ENCODE results near the gene RBM5. TPM values are rescaled to one million over a fixed set of nuclear protein-coding genes. Genes with fewer than 3 reads are reported as not detected.
A peak's percentile ranks its signal among the peaks of the same experiment; 100 is the strongest.

Gene RBM5
- polyA plus RNA-seq, 1 donor (not counting 4 experiments of a cell fraction or from before 2014, with no cell fraction given) = 167 TPM

DNA sequence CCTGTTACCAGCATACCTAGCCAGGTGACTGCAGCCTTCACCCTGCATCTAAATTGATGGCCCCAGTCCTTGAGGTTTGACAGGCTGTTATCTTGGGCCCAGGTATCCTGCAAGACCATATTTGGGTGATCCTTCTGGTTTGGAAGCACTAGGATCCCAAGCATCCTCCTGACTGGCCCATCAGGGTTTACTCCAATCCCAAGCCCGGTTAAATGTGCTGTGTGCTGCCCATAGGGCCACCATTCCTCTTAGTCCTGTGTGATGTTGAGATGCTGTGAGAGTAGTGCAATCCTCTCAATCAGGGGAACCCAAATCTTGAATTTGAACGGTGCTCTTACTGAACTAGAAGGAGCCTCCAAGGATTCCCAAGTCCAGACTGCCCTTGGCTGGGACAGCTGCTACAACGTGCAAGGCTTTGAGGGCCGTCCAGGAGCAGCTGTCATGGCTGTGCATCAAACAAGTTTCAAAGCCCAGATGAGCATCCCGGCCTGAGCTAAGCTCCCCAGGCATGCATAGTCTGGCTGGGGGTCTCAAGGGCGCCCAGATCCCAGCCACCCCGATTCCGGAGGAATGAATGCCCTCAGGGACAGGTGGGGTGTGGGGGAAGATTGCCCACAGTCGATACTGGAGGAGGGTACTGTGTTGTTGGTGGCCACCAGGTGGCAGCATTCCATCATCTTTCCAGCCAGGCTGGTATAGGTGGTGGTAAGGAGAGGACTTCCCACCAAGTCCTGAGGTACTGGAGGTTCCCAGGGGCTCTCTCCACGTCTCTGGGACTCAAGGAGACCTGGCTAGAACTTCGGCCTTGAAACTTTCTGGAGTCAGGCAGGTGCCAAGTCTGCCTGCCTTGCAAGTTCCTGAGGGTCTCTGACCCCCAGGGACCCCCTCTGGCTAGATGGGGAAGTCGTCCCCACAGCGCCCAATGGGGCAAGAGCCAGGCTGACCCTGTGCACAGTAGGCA lies 32.6 kb downstream of the RBM5 start:
- H4K20me1 ChIP-seq (ENCODE audit: control insufficient read depth, extremely low read depth, insufficient read depth, low read length) = peaks cover 6% of the 10 kb centered on the region
- peaks cover 21% of the 10 kb centered on the region for H3K4me1 ChIP-seq (ENCODE audit: control insufficient read depth, extremely low read depth, insufficient read depth, low read length)
- TF ChIP-seq, protein P1, sequence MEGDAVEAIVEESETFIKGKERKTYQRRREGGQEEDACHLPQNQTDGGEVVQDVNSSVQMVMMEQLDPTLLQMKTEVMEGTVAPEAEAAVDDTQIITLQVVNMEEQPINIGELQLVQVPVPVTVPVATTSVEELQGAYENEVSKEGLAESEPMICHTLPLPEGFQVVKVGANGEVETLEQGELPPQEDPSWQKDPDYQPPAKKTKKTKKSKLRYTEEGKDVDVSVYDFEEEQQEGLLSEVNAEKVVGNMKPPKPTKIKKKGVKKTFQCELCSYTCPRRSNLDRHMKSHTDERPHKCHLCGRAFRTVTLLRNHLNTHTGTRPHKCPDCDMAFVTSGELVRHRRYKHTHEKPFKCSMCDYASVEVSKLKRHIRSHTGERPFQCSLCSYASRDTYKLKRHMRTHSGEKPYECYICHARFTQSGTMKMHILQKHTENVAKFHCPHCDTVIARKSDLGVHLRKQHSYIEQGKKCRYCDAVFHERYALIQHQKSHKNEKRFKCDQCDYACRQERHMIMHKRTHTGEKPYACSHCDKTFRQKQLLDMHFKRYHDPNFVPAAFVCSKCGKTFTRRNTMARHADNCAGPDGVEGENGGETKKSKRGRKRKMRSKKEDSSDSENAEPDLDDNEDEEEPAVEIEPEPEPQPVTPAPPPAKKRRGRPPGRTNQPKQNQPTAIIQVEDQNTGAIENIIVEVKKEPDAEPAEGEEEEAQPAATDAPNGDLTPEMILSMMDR (optimal IDR thresholded peaks at IDR 0.05 in 1 of 3, IDR thresholded peaks at IDR 0.05 in 1 of 3, conservative IDR thresholded peaks at IDR 0.05 in 1 of 3; ENCODE audit: extremely low read depth in 1 of 3, insufficient read depth in 2 of 3, low read length in 3 of 3) = peak in 2 of 3 experiments; percentile 72 to 90
- no peak for TF ChIP-seq EZH2 (IDR thresholded peaks at IDR 0.05; ENCODE audit: low read length)

DNA sequence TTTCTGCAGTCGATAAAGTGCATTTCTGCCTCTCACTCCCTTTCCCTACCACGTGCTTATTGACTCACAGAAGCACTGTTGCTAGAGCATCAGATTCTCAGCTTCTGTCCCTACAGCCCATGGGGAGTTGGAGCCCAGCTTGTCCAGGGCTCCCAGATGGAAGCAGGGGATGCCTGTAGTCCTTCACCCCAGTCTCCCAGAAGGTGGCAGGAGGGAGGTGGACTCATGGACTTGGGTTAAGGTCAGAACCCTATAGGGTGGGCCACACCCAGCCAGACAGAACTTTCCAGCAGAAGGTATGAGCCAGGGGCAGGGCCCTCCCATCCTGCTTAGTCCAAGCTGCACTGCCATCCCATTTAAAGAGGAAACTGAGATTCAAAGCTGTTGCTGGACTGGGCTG lies 33.4 kb downstream of the RBM5 start:
- FAIRE-seq (no peak), DNase-seq (ENCODE audit: low read depth, low spot score) (no peak)
- Histone ChIP-seq H3K27ac (ENCODE audit: control insufficient read depth, insufficient read depth, low read length) (no peak overlapping the region), H3K79me2 (ENCODE audit: control insufficient read depth, insufficient read depth, low read length) (no peaks in the 10 kb centered on the region), H3K9me1 (ENCODE audit: control insufficient read depth, extremely low read depth, insufficient read depth, low read length) (no peaks in the 10 kb centered on the region), H2AFZ (ENCODE audit: control insufficient read depth, low read length) (no peak overlapping the region), H3K4me3 (ENCODE audit: control insufficient read depth in 2 of 3, extremely low read depth in 1 of 3, insufficient read depth in 2 of 3, low read depth in 1 of 3, low read length in 3 of 3) (no peak overlapping the region), H3K4me2 (ENCODE audit: control insufficient read depth, extremely low read depth, insufficient read depth, low read depth, low read length) (no peak overlapping the region), H3K4me1 (ENCODE audit: control insufficient read depth, extremely low read depth, insufficient read depth, low read length) (peaks cover 21% of the 10 kb centered on the region), H3K36me3 (ENCODE audit: control insufficient read depth in 2 of 2, extremely low read depth in 1 of 2, insufficient read depth in 2 of 2, low read length in 2 of 2) (peaks cover 20% of the 10 kb centered on the region in 2 experiments), H4K20me1 (ENCODE audit: control insufficient read depth, extremely low read depth, insufficient read depth, low read length) (peaks cover 6% of the 10 kb centered on the region), H3K27me3 (ENCODE audit: control insufficient read depth, extremely low read depth, insufficient read depth, low read length) (no peaks in the 10 kb centered on the region), H3K9ac (ENCODE audit: control insufficient read depth, extremely low read depth, insufficient read depth, low read length) (no peak overlapping the region), H3K9me3 (ENCODE audit: control insufficient read depth, low read depth, low read length) (no peaks in the 10 kb centered on the region)
- TF ChIP-seq, protein P1 (optimal IDR thresholded peaks at IDR 0.05 in 1 of 3, IDR thresholded peaks at IDR 0.05 in 1 of 3, conservative IDR thresholded peaks at IDR 0.05 in 1 of 3; ENCODE audit: extremely low read depth in 1 of 3, insufficient read depth in 2 of 3, low read length in 3 of 3) = peak in 1 of 3 experiments; percentile 6
- TF ChIP-seq EZH2 (IDR thresholded peaks at IDR 0.05; ENCODE audit: low read length) = no peak
- dilution Hi-C loops (cut with MboI; ENCODE audit: extremely low pct_ligation_motif_present, low sequenced_read_pairs) = no loop called here

More for the DNA sequence above, 32.6 kb downstream of the RBM5 start:
- peak; percentile 53 for DNase-seq (ENCODE audit: low read depth, low spot score)
- peaks cover 24 to 26% of the 10 kb centered on the region in 2 experiments for H3K36me3 ChIP-seq (ENCODE audit: control insufficient read depth in 2 of 2, extremely low read depth in 1 of 2, insufficient read depth in 2 of 2, low read length in 2 of 2)
- dilution Hi-C loops (cut with MboI; ENCODE audit: extremely low pct_ligation_motif_present, low sequenced_read_pairs) = no loop called here
- H3K9ac ChIP-seq (ENCODE audit: control insufficient read depth, extremely low read depth, insufficient read depth, low read length) = no peak overlapping the region
- no peaks in the 10 kb centered on the region for H3K79me2 ChIP-seq (ENCODE audit: control insufficient read depth, insufficient read depth, low read length)
- H3K27ac ChIP-seq (ENCODE audit: control insufficient read depth, insufficient read depth, low read length) = peak overlapping the region; percentile 24
- no peaks in the 10 kb centered on the region for H3K9me1 ChIP-seq (ENCODE audit: control insufficient read depth, extremely low read depth, insufficient read depth, low read length)
- H3K4me2 ChIP-seq (ENCODE audit: control insufficient read depth, extremely low read depth, insufficient read depth, low read depth, low read length) = no peak overlapping the region
- no peak overlapping the region for H2AFZ ChIP-seq (ENCODE audit: control insufficient read depth, low read length)
- FAIRE-seq = peak; percentile 93
- H3K9me3 ChIP-seq (ENCODE audit: control insufficient read depth, low read depth, low read length) = no peaks in the 10 kb centered on the region
- no peak overlapping the region for H3K4me3 ChIP-seq (ENCODE audit: control insufficient read depth in 2 of 3, extremely low read depth in 1 of 3, insufficient read depth in 2 of 3, low read depth in 1 of 3, low read length in 3 of 3)
- no peaks in the 10 kb centered on the region for H3K27me3 ChIP-seq (ENCODE audit: control insufficient read depth, extremely low read depth, insufficient read depth, low read length)

Data from keratinocyte (primary cell).